ENCODE data around the gene SMIM35.

The SMIM35 gene

GRCh38 chr11:117973503-117973860 lies 113.3 kb downstream of the SMIM35 start:
- TF ChIP-seq, protein P1, sequence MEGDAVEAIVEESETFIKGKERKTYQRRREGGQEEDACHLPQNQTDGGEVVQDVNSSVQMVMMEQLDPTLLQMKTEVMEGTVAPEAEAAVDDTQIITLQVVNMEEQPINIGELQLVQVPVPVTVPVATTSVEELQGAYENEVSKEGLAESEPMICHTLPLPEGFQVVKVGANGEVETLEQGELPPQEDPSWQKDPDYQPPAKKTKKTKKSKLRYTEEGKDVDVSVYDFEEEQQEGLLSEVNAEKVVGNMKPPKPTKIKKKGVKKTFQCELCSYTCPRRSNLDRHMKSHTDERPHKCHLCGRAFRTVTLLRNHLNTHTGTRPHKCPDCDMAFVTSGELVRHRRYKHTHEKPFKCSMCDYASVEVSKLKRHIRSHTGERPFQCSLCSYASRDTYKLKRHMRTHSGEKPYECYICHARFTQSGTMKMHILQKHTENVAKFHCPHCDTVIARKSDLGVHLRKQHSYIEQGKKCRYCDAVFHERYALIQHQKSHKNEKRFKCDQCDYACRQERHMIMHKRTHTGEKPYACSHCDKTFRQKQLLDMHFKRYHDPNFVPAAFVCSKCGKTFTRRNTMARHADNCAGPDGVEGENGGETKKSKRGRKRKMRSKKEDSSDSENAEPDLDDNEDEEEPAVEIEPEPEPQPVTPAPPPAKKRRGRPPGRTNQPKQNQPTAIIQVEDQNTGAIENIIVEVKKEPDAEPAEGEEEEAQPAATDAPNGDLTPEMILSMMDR (IDR thresholded peaks at IDR 0.05; ENCODE audit: borderline replicate concordance, control extremely low read depth, extremely low read depth, insufficient read depth, missing control alignments), result no peak
- in situ Hi-C loops (cut with MboI; ENCODE audit: low sequenced_read_pairs, unreplicated experiment), result no loop called here
- no peak for DNase-seq (ENCODE audit: low spot score)

- TF ChIP-seq, protein P1 (IDR thresholded peaks at IDR 0.05; ENCODE audit: borderline replicate concordance, control extremely low read depth, extremely low read depth, insufficient read depth, missing control alignments), result no peak
- DNase-seq (ENCODE audit: low spot score), result no peak
- in situ Hi-C loops (cut with MboI; ENCODE audit: low sequenced_read_pairs, unreplicated experiment), result no loop called here
Observed at GRCh38 chr11:117972629-117973502, 113.9 kb downstream of the SMIM35 start.

DNA sequence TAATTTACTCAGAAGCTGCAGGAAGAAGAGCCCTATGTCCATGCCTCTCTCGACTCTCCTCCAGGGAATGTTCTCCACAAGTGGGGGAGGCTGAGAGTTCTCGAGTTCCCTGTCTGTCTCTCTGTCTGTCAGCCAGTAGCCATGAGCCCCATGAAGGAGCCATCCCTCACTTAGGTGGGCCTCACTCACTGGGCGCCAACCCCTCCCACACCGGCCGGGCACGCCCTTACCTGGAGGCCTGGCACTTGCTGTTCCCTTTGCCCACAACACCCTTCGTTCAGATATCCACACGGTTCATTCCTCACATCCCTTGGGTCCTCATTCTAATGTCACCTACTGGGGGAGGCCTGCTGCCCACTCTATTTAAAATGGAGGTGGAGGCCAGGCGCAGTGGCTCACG lies 114.7 kb downstream of the SMIM35 start:
- in situ Hi-C loops (cut with MboI; ENCODE audit: low sequenced_read_pairs, unreplicated experiment), result no loop called here
- TF ChIP-seq, protein P1 (IDR thresholded peaks at IDR 0.05; ENCODE audit: borderline replicate concordance, control extremely low read depth, extremely low read depth, insufficient read depth, missing control alignments), result no peak
- DNase-seq (ENCODE audit: low spot score), result no peak

DNA sequence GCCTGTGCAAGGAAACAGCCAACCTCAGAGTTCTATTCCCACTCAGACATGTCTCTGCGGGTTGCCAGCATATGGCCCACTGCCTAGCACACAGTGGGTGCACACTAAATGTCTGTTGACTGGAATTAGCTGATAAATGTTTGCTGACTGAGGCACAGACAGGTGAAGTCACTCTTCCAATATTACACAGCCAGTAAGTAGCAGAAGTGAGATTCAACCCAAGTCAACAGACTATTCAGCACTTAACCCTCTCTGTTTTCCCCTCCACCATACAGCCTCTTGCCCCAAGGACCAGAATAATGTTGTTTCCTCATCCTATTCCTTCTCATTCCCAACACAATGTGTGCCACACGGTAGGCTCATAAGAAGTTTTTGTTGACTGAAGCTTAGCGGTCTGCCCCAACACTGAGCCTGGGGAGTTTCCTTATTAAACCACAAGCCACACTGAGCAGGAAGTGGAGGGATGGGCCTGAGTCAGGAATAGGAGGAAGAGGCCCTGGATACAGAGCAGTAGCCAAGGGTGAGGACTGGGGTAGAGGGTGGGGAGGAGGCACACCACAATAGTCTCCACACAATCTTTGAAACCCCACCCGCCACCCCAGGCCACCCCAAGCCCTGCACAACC lies 116.3 kb downstream of the SMIM35 start:
- TF ChIP-seq, protein P1 (IDR thresholded peaks at IDR 0.05; ENCODE audit: borderline replicate concordance, control extremely low read depth, extremely low read depth, insufficient read depth, missing control alignments), result no peak
- in situ Hi-C loops (cut with MboI; ENCODE audit: low sequenced_read_pairs, unreplicated experiment), result no loop called here
- DNase-seq (ENCODE audit: low spot score), result no peak

- TF ChIP-seq, protein P1 (IDR thresholded peaks at IDR 0.05; ENCODE audit: borderline replicate concordance, control extremely low read depth, extremely low read depth, insufficient read depth, missing control alignments), result no peak
- DNase-seq (ENCODE audit: low spot score), result no peak
- in situ Hi-C loops (cut with MboI; ENCODE audit: low sequenced_read_pairs, unreplicated experiment), result no loop called here
Observed at GRCh38 chr11:117969160-117969991, 117.4 kb downstream of the SMIM35 start.

DNA sequence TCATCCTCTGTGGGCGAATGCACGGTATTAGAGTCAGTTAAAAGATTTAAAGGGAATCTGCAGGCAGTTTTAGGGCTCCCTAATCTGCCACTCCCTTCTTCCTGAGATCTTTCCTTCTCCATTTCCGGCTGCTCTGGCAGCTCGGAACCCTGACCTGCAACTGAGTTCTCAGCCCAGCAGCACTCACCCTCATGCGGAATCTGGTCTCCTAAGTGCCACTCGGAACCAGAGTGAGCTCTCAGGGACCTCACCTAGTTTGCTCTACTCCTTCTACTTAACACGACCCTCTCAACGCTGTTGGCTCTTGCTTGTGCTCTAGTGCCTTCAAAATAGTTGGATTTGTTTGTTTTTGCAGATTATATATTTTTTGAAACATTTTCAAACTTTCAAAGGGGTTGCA lies 119.9 kb downstream of the SMIM35 start:
- TF ChIP-seq, protein P1 (IDR thresholded peaks at IDR 0.05; ENCODE audit: borderline replicate concordance, control extremely low read depth, extremely low read depth, insufficient read depth, missing control alignments), result no peak
- DNase-seq (ENCODE audit: low spot score), result peak; percentile 3

More for the DNA sequence above, 119.9 kb downstream of the SMIM35 start:
- in situ Hi-C loops (cut with MboI; ENCODE audit: low sequenced_read_pairs, unreplicated experiment), result no loop called here
